Activated CD4-positive, alpha-beta memory T cell treated with anti-CD3 and anti-CD28 coated beads for 36 hours (primary cell): ENCODE data around the gene DMRT1. TPM values are rescaled to one million over a fixed set of nuclear protein-coding genes. Genes with fewer than 3 reads are reported as not detected.

Source experiments
- CTCF ChIA-PET: fragments of 350-600 bp; sonication (Branson Sonifier 250); formaldehyde crosslinking; loops from one replicate; lab custom pipeline; 2021; ENCODE audit warnings: antibody characterized with exemption, inconsistent platforms; lab: Charles Lee
- POLR2A ChIA-PET: fragments of 350-600 bp; sonication (Branson Sonifier 250); formaldehyde crosslinking; loops from one replicate; lab custom pipeline; 2021; ENCODE audit warnings: antibody characterized with exemption; lab: Charles Lee
- DNase-seq: peaks from one replicate; pipeline ENCODE4 v3.0.0-alpha.2; 2020
- H3K27ac Mint-ChIP-seq: one replicate; pipeline ENCODE4 v1.8.0; 2021; ENCODE audit warnings: mixed read lengths
- H3K27me3 Mint-ChIP-seq: one replicate; pipeline ENCODE4 v1.8.0; 2021; ENCODE audit warnings: mixed read lengths
- H3K36me3 Mint-ChIP-seq: one replicate; pipeline ENCODE4 v1.8.0; 2021; ENCODE audit warnings: mixed read lengths
- H3K4me1 Mint-ChIP-seq: one replicate; pipeline ENCODE4 v1.8.0; 2021; ENCODE audit warnings: low read depth, mixed read lengths
- H3K4me3 Mint-ChIP-seq: one replicate; pipeline ENCODE4 v1.8.0; 2021; ENCODE audit warnings: mild to moderate bottlenecking, mixed read lengths
- H3K9me3 Mint-ChIP-seq: one replicate; pipeline ENCODE4 v1.8.0; 2021; ENCODE audit warnings: mixed read lengths
- intact Hi-C: fragments of 100-400 bp; cut with micrococcal nuclease; formaldehyde crosslinking; loops from one replicate; pipeline ENCODE4 v1.15.1; 2023
- total RNA-seq, 2 experiments: library from RNA; stranded (reverse); gene quantifications; one replicate each; pipeline ENCODE4 v1.2.3, GENCODE V29; 2021

The DMRT1 gene
- total RNA-seq: not detected

GRCh38 chr9:841371-842209 is at the start of gene DMRT1:
Gene DMRT1, plus strand, starts transcription at chr9:841697. Its CDS starts 142 bp downstream, at chr9:841839.
- H3K9me3 Mint-ChIP-seq: no peaks in the 10 kb centered on the region
- H3K27me3 Mint-ChIP-seq: peaks cover 47% of the 10 kb centered on the region
- DNase-seq: no peak
- no peak within 1 kb of the TSS for H3K4me3 Mint-ChIP-seq
- peaks cover 17% of the 10 kb centered on the region for H3K4me1 Mint-ChIP-seq
- no peak within 1 kb of the TSS for H3K27ac Mint-ChIP-seq
- intact Hi-C loops: loop anchor here (5.0 kb wide), 2 partner anchors 126 to 206 kb away; no protein-coding TSS in a partner anchor
- H3K36me3 Mint-ChIP-seq: no peaks in the 10 kb centered on the region
- ChIA-PET POLR2A (no interaction called here), CTCF (no interaction called here)

GRCh38 chr9:792331-793260 is 48.9 kb upstream of the DMRT1 start:
- POLR2A ChIA-PET: no interaction called here

GRCh38 chr9:794386-794785 is 47.1 kb upstream of the DMRT1 start:
- no peak for DNase-seq
- Mint-ChIP-seq H3K36me3 (no peaks in the 10 kb centered on the region), H3K4me3 (no peak overlapping the region), H3K4me1 (no peaks in the 10 kb centered on the region), H3K27ac (no peak overlapping the region), H3K27me3 (peaks cover 2% of the 10 kb centered on the region), H3K9me3 (no peaks in the 10 kb centered on the region)
- CTCF ChIA-PET: no interaction called here
- POLR2A ChIA-PET: no interaction called here
- intact Hi-C loops: no loop called here

More at GRCh38 chr9:792331-793260, 48.9 kb upstream of the DMRT1 start:
- Mint-ChIP-seq H3K4me1 (no peaks in the 10 kb centered on the region), H3K27ac (no peak overlapping the region), H3K36me3 (no peaks in the 10 kb centered on the region), H3K4me3 (no peak overlapping the region), H3K9me3 (no peaks in the 10 kb centered on the region), H3K27me3 (peaks cover 2% of the 10 kb centered on the region)
- CTCF ChIA-PET: no interaction called here
- no peak for DNase-seq
- intact Hi-C loops: no loop called here

GRCh38 chr9:795869-796268 is 45.6 kb upstream of the DMRT1 start:
- ChIA-PET CTCF (no interaction called here), POLR2A (no interaction called here)
- H3K27ac Mint-ChIP-seq: no peak overlapping the region
- no peak overlapping the region for H3K4me3 Mint-ChIP-seq
- no peaks in the 10 kb centered on the region for H3K9me3 Mint-ChIP-seq
- intact Hi-C loops: no loop called here
- no peak for DNase-seq
- peaks cover 7% of the 10 kb centered on the region for H3K27me3 Mint-ChIP-seq
- H3K36me3 Mint-ChIP-seq: no peaks in the 10 kb centered on the region
- no peaks in the 10 kb centered on the region for H3K4me1 Mint-ChIP-seq

- intact Hi-C loops: loop anchor here (1.0 kb wide), 1 partner anchor 18 kb away; no protein-coding TSS in a partner anchor
- DNase-seq: no peak
These were observed 40.8 kb upstream of the DMRT1 start for GRCh38 chr9:800591-801150.

GRCh38 chr9:801399-802071 is 40.0 kb upstream of the DMRT1 start:
- CTCF ChIA-PET: interaction anchor here (0.5 kb wide), 1 partner anchor 102 kb away, joined by 4 read pairs; no protein-coding TSS in a partner anchor
- intact Hi-C loops: loop anchor here (1.0 kb wide), 1 partner anchor 17 kb away; no protein-coding TSS in a partner anchor
- no peaks in the 10 kb centered on the region for H3K36me3 Mint-ChIP-seq

More at GRCh38 chr9:800591-801150, 40.8 kb upstream of the DMRT1 start:
- ChIA-PET POLR2A (no interaction called here), CTCF (no interaction called here)
- peaks cover 12% of the 10 kb centered on the region for H3K27me3 Mint-ChIP-seq
- no peak overlapping the region for H3K27ac Mint-ChIP-seq
- H3K4me3 Mint-ChIP-seq: no peak overlapping the region
- no peaks in the 10 kb centered on the region for H3K4me1 Mint-ChIP-seq
- H3K9me3 Mint-ChIP-seq: no peaks in the 10 kb centered on the region
- no peaks in the 10 kb centered on the region for H3K36me3 Mint-ChIP-seq

GRCh38 chr9:804026-804425 is 37.5 kb upstream of the DMRT1 start:
- ChIA-PET POLR2A (no interaction called here), CTCF (no interaction called here)
- Mint-ChIP-seq H3K4me3 (no peak overlapping the region), H3K27me3 (peaks cover 12% of the 10 kb centered on the region), H3K27ac (no peak overlapping the region), H3K9me3 (no peaks in the 10 kb centered on the region), H3K4me1 (no peaks in the 10 kb centered on the region), H3K36me3 (no peaks in the 10 kb centered on the region)
- intact Hi-C loops: no loop called here
- DNase-seq: no peak

More at GRCh38 chr9:801399-802071, 40.0 kb upstream of the DMRT1 start:
- DNase-seq: no peak
- Mint-ChIP-seq H3K9me3 (no peaks in the 10 kb centered on the region), H3K27ac (no peak overlapping the region), H3K27me3 (peaks cover 12% of the 10 kb centered on the region), H3K4me1 (no peaks in the 10 kb centered on the region), H3K4me3 (no peak overlapping the region)
- POLR2A ChIA-PET: no interaction called here

- Mint-ChIP-seq H3K4me3 (no peak overlapping the region), H3K4me1 (no peaks in the 10 kb centered on the region), H3K27ac (no peak overlapping the region), H3K27me3 (peaks cover 12% of the 10 kb centered on the region), H3K36me3 (no peaks in the 10 kb centered on the region), H3K9me3 (no peaks in the 10 kb centered on the region)
- POLR2A ChIA-PET: no interaction called here
- CTCF ChIA-PET: interaction anchor here (1.0 kb wide), 2 partner anchors 336 to 359 kb away, joined by 3 to 4 read pairs; no protein-coding TSS in a partner anchor
- intact Hi-C loops: no loop called here
- DNase-seq: no peak
These were observed 36.3 kb upstream of the DMRT1 start for GRCh38 chr9:805151-805550.

- intact Hi-C loops: loop anchor here (1.0 kb wide), 1 partner anchor 193 kb away; no protein-coding TSS in a partner anchor
- no peaks in the 10 kb centered on the region for H3K9me3 Mint-ChIP-seq
- H3K4me3 Mint-ChIP-seq: no peak overlapping the region
- ChIA-PET POLR2A (no interaction called here), CTCF (interaction anchor here (1.0 to 2.0 kb wide), 4 partner anchors 184 to 360 kb away, joined by 3 to 9 read pairs (median 4); no protein-coding TSS in a partner anchor)
- no peaks in the 10 kb centered on the region for H3K36me3 Mint-ChIP-seq
- peaks cover 7% of the 10 kb centered on the region for H3K27me3 Mint-ChIP-seq
- H3K27ac Mint-ChIP-seq: no peak overlapping the region
- H3K4me1 Mint-ChIP-seq: no peaks in the 10 kb centered on the region
- DNase-seq: no peak
These were observed 35.0 kb upstream of the DMRT1 start for GRCh38 chr9:806285-807156.

GRCh38 chr9:811106-811531 is 30.4 kb upstream of the DMRT1 start:
- intact Hi-C loops: no loop called here

More at GRCh38 chr9:811106-811531, 30.4 kb upstream of the DMRT1 start:
- Mint-ChIP-seq H3K36me3 (no peaks in the 10 kb centered on the region), H3K4me1 (no peaks in the 10 kb centered on the region), H3K4me3 (no peak overlapping the region), H3K9me3 (no peaks in the 10 kb centered on the region), H3K27ac (no peak overlapping the region), H3K27me3 (no peaks in the 10 kb centered on the region)
- DNase-seq: no peak
- ChIA-PET POLR2A (no interaction called here), CTCF (no interaction called here)
